Retinal pigment epithelial cell (primary cell): ENCODE data around the gene GRK4.

Source experiments
- DNase-seq: peaks from one replicate; pipeline ENCODE4 v3.0.0-alpha.2; 2010; ENCODE audit warnings: low read depth
- H3K4me3 ChIP-seq: 2 replicates; pipeline ENCODE4 v1.5.1; 2011; ENCODE audit warnings: mild to moderate bottlenecking, low read length, control low read depth, moderate library complexity
- TF ChIP-seq, protein P1 (sequence below): conservative IDR thresholded peaks from 2 replicates; pipeline ENCODE4 v1.5.1; 2011; ENCODE audit warnings: low read depth, low read length, control low read depth, inconsistent platforms

GRK4 gene

GRCh38 chr4:2963966-2964471 is 648 bp downstream of the GRK4 start:
- DNase-seq, result no peak
- peak overlapping the region; percentile 73 for H3K4me3 ChIP-seq
- TF ChIP-seq, protein P1, sequence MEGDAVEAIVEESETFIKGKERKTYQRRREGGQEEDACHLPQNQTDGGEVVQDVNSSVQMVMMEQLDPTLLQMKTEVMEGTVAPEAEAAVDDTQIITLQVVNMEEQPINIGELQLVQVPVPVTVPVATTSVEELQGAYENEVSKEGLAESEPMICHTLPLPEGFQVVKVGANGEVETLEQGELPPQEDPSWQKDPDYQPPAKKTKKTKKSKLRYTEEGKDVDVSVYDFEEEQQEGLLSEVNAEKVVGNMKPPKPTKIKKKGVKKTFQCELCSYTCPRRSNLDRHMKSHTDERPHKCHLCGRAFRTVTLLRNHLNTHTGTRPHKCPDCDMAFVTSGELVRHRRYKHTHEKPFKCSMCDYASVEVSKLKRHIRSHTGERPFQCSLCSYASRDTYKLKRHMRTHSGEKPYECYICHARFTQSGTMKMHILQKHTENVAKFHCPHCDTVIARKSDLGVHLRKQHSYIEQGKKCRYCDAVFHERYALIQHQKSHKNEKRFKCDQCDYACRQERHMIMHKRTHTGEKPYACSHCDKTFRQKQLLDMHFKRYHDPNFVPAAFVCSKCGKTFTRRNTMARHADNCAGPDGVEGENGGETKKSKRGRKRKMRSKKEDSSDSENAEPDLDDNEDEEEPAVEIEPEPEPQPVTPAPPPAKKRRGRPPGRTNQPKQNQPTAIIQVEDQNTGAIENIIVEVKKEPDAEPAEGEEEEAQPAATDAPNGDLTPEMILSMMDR, result no peak

- no peak for DNase-seq
- peak overlapping the region; percentile 73 for H3K4me3 ChIP-seq
- TF ChIP-seq, protein P1, result no peak
These were observed 1.4 kb downstream of the GRK4 start for GRCh38 chr4:2964706-2965258.

GRCh38 chr4:2965262-2965661 is 1.9 kb downstream of the GRK4 start:
- DNase-seq, result no peak
- TF ChIP-seq, protein P1, result no peak
- no peak overlapping the region for H3K4me3 ChIP-seq

DNA sequence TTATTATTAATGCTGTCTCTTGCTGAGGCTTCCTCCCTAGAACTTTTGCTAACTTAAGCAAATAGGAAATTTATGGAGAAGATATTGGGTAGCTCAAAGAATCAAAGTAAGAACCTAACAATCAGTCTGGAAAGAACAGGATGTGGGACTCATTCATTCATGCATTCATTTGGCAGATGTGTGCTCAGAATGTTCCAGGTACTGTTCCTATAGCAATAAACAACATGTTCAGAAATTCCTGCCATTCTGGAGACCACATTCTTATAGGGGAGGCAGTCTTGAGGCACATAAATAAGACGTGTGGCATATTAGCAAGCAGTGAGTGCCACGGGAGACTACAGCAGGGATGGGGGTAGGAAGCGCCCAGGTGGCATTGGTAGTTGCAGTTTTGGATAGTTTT is 5.0 kb downstream of the GRK4 start:
- no peak overlapping the region for H3K4me3 ChIP-seq
- peak; percentile 38 for DNase-seq
- TF ChIP-seq, protein P1, result no peak

- TF ChIP-seq, protein P1, result no peak
These were observed 7.9 kb downstream of the GRK4 start for GRCh38 chr4:2971275-2971674.

DNA sequence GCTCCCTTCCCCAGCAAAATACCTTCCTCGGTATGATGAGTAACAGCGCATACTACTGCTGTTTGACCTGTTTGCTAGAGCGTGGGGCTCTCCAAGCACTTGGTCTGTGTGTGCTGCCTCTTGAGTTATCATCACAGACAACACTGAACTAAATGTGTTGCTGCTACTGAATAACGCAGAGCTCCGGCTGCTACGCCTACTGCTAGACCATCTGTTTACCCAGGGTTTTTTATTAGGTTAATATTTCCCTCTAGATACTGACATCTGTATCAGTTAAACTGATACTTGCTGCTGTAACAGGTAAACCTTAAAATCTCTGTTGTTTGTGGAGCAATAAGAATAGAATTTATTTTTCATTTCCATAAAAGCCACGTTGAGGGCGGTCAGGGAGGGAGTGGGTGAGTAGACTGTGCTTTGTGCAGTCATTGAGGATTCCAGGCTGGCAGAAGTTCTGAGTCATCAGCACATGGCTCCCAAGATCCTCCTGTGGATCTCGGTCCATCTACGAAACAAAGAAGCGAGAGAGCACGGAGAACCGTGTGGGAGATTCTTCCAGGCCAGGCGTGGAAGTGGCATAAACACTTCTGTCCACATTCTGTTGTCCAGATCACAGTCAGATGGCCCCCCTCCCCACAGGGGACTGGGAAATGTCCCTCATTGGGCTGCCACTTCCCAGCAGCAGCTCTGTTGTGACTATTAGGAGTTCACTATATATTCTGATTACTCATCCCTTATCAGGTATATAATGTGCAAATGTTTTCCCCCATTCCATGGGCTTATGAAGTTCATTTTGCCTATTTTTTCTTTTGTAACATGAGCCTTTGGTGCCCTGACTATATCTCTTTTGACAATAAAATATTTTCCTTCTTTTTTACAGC is 14.1 kb downstream of the GRK4 start:
- H3K4me3 ChIP-seq, result no peak overlapping the region
- TF ChIP-seq, protein P1, result no peak
- no peak for DNase-seq

More at GRCh38 chr4:2971275-2971674, 7.9 kb downstream of the GRK4 start:
- no peak overlapping the region for H3K4me3 ChIP-seq
- DNase-seq, result no peak
